Ascending aorta (tissue), 2 donors: Measurements from ENCODE around the gene VPS35L. TPM values are rescaled to one million over a fixed set of nuclear protein-coding genes. Genes with fewer than 3 reads are reported as not detected.

Experiments used
- DNase-seq, 2 donors: peaks; one replicate each; pipeline ENCODE4 v3.0.0-alpha.2; 2019; ENCODE audit warnings: low spot score in 2 of 2
- H3K27ac ChIP-seq, 2 donors: fragments of 200-600 bp; sonication (generic); one replicate each; pipeline ENCODE4 v1.5.1; 2016 to 2017; ENCODE audit warnings: mild to moderate bottlenecking in 1 of 2
- H3K27me3 ChIP-seq: fragments of 200-600 bp; sonication (generic); one replicate; pipeline ENCODE4 v1.5.1; 2017
- H3K36me3 ChIP-seq, 2 donors: fragments of 200-600 bp; sonication (generic); one replicate each; pipeline ENCODE4 v1.5.1; 2016
- H3K4me1 ChIP-seq, 2 donors: fragments of 200-600 bp; sonication (generic); one replicate each; pipeline ENCODE4 v1.5.1; 2016 to 2017; ENCODE audit warnings: mild to moderate bottlenecking in 1 of 2
- H3K4me3 ChIP-seq, 2 donors: fragments of 200-600 bp; sonication (generic); one replicate each; pipeline ENCODE4 v1.5.1; 2016 to 2017; ENCODE audit warnings: mild to moderate bottlenecking in 1 of 2
- H3K9me3 ChIP-seq, 2 donors: fragments of 200-600 bp; sonication (generic); one replicate each; pipeline ENCODE4 v1.5.1; 2016
- CTCF ChIP-seq, 3 experiments: fragments of 200-600 bp in 2 of 3; fragments of 450-650 bp in 1 of 3; sonication (generic) in 2 of 3; IDR thresholded peaks; one replicate each; pipeline ENCODE4 v1.5.1; 2016 to 2019; ENCODE audit warnings: antibody characterized with exemption in 3 of 3, mild to moderate bottlenecking in 1 of 3, moderate library complexity in 1 of 3
- intact Hi-C: fragments of 100-400 bp; cut with DNase I; formaldehyde crosslinking; loops from one replicate; pipeline ENCODE4 v1.15.1; 2023
- total RNA-seq: library from RNA; depleted of rRNA; stranded (reverse); fragments of >200 nt; gene quantifications from one replicate; pipeline ENCODE4 v1.1.0, GENCODE V29; 2016

The VPS35L gene
- total RNA-seq, 1 donor from 2014 or later, result 44.4 TPM

DNA sequence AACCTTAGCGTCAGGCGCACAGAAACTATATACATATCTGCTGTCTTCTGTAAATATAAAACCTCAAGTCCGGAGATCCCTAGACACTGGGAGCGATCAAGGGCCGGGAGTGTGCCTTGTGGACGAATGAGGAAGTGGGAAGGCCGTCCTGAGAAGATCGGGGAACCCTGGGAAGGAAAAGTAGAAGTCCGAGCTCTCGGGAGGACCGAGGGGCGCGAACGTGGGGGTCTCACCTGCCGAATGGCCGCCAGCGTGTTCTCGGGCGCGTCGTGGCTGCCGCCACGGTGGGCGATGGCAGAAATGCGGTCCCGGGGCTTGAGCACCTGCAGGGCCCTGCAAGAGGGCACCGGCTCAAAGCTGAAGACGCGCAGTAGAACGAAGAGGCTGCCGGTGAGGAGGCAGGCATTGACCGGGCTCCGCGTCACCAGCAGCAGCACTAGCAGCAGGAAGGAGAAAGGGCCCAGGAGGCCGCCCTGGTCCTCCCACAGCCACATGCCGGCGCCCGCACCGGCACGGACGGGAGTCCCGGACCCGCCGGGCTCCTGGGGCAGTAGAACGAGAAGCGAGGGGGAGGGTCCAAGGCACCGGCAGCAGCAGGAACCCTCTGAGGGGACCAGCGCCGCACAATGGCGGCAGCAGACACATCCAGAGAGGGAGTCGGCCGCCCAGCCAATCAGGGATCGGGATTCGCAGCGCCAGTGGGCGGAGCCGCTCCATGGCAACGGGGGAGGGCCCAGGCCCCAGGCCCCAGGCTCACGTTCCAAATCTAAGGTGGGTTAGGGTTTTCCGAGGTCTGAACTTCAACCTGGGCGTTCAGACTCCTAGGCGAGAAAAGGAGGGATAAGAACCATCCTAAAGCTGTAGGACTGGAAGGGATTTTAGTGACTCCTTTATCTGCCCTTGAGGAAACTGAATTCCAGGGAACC is 33.8 kb upstream of the VPS35L start, which contains the start of gene GDE1:
TSS of gene GDE1 (minus strand) at position 628 of the 926 bp plus-strand sequence. CDS start at position 494, 134 bp downstream.
- Histone ChIP-seq H3K27ac (peak within 1 kb of the TSS; percentile 85 to 91), H3K27me3 (no peaks in the 10 kb centered on the region), H3K36me3 (peaks cover 1 to 2% of the 10 kb centered on the region in 2 donors), H3K9me3 (no peaks in the 10 kb centered on the region), H3K4me1 (peaks cover 6 to 31% of the 10 kb centered on the region in 2 donors), H3K4me3 (peak within 1 kb of the TSS; percentile 82 to 89)
- TF ChIP-seq CTCF (IDR thresholded peaks at IDR 0.05), result peak; percentile 17 to 55 (median 50)
- DNase-seq, result peak; percentile 82 to 97
- intact Hi-C loops, result loop anchor here (1.0 to 5.0 kb wide), 6 partner anchors 34 to 721 kb away; partner anchors contain the start of genes ARL6IP1, COQ7 and VPS35L

GRCh38 chr16:19522397-19522732 is 33.1 kb upstream of the VPS35L start:
- H3K9me3 ChIP-seq, result no peaks in the 10 kb centered on the region
- no peak for TF ChIP-seq CTCF (IDR thresholded peaks at IDR 0.05)
- H3K27me3 ChIP-seq, result no peaks in the 10 kb centered on the region
- peaks cover 6 to 31% of the 10 kb centered on the region in 2 donors for H3K4me1 ChIP-seq
- H3K27ac ChIP-seq, result peak overlapping the region; percentile 85 to 91
- H3K36me3 ChIP-seq, result no peaks in the 10 kb centered on the region
- no peak for DNase-seq
- H3K4me3 ChIP-seq, result peak overlapping the region; percentile 82 to 89
- intact Hi-C loops, result loop anchor here (1.0 to 5.0 kb wide), 6 partner anchors 33 to 722 kb away; partner anchors contain the start of genes ARL6IP1, COQ7 and VPS35L

- no peak for DNase-seq
- peaks cover 6 to 31% of the 10 kb centered on the region in 2 donors for H3K4me1 ChIP-seq
- intact Hi-C loops, result loop anchor here (1.0 to 5.0 kb wide), 6 partner anchors 33 to 722 kb away; partner anchors contain the start of genes ARL6IP1, COQ7 and VPS35L
- H3K4me3 ChIP-seq, result no peak overlapping the region
- H3K27ac ChIP-seq, result peak overlapping the region in 1 of 2 donors; percentile 91
- H3K27me3 ChIP-seq, result no peaks in the 10 kb centered on the region
- TF ChIP-seq CTCF (IDR thresholded peaks at IDR 0.05), result no peak
- no peaks in the 10 kb centered on the region for H3K9me3 ChIP-seq
- no peaks in the 10 kb centered on the region for H3K36me3 ChIP-seq
These were observed 32.7 kb upstream of the VPS35L start for GRCh38 chr16:19522760-19523159.

DNA sequence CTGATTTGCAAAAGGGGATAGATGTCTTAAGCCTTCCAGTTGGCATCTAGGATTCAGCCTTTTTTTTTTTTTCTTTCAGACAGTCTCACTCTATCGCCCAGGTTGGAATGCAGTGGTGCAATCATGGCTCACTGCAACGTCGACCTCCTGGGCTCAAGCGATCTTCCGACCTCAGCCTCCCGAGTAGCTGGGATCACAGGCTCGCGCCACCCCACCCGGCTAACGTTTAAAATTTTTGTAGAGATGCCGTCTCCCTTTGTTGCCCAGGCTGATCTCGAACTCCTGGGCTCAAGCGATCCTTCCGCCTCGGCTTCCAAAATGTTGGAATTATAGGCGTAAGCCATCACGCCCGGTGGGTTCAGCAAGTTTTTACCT is 32.3 kb upstream of the VPS35L start:
- peaks cover 0 to 3% of the 10 kb centered on the region in 2 donors for H3K36me3 ChIP-seq
- no peaks in the 10 kb centered on the region for H3K27me3 ChIP-seq
- no peak overlapping the region for H3K27ac ChIP-seq
- peak overlapping the region in 1 of 2 donors; percentile 100 for H3K4me3 ChIP-seq
- H3K9me3 ChIP-seq, result no peaks in the 10 kb centered on the region
- no peak for DNase-seq
- TF ChIP-seq CTCF (IDR thresholded peaks at IDR 0.05), result no peak
- intact Hi-C loops, result loop anchor here (2.0 to 5.0 kb wide), 5 partner anchors 194 to 722 kb away; partner anchors contain the start of genes ARL6IP1 and COQ7
- peaks cover 6 to 31% of the 10 kb centered on the region in 2 donors for H3K4me1 ChIP-seq

DNA sequence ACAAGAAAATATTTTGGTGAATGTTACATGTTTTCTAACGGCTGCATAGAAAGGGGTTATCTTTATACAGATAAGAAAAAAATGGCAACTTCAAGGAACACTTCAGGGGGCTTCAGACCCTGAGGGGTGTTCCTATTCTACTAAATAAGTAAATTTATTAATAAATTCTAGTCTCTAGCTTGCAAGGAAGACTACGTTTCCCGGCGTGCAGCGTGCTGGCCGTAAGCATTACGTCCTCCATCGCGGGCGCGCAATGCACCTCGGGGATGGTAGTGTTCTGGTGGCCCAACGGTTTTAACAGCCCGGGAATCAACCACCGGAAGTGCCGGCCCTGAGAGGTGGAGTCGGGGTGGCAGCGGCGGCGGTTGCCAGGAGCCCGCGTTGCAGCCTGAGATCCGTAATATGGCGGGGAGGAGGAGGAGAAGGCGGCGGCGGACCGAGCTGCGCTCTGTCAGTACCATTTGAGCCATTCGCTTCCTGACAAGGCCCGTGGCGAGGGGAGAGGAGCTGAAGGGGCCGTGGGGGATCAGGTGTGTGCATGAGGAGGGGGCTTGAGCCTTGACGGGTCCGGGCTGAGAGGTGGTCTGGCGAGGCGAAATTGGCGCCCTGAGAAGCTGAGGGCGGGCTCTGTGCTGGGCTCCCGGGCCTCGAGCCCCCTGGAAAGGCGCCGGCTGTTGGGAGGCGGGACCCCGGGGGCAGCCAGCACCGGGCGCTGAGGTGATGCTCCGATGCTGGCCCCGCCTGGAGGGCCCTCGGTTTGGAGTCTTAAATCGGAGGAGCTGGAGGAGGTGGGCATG is 31.7 kb upstream of the VPS35L start, which contains the start of gene CCP110:
TSS of gene CCP110 (plus strand) at position 384 of the 797 bp plus-strand sequence. CDS start 3,940 bp downstream, outside the sequence.
- TF ChIP-seq CTCF (IDR thresholded peaks at IDR 0.05), result no peak

More for the DNA sequence above, 31.7 kb upstream of the VPS35L start, which contains the start of gene CCP110:
- DNase-seq, result peak; percentile 88 to 98
- no peaks in the 10 kb centered on the region for H3K27me3 ChIP-seq
- no peaks in the 10 kb centered on the region for H3K9me3 ChIP-seq
- H3K36me3 ChIP-seq, result peaks cover 3 to 8% of the 10 kb centered on the region in 2 donors
- peaks cover 6 to 31% of the 10 kb centered on the region in 2 donors for H3K4me1 ChIP-seq
- peak within 1 kb of the TSS; percentile 98 to 100 for H3K4me3 ChIP-seq
- peak within 1 kb of the TSS; percentile 68 to 78 for H3K27ac ChIP-seq
- intact Hi-C loops, result loop anchor here (2.0 to 5.0 kb wide), 5 partner anchors 193 to 723 kb away; partner anchors contain the start of genes ARL6IP1 and COQ7
